ENCODE measurements around the gene PPP1R1A.
A peak's percentile ranks its signal among the peaks of the same experiment; 100 is the strongest.

The PPP1R1A gene

GRCh38 chr12:54569995-54570528 is 18.4 kb downstream of the PPP1R1A start:
- Mint-ChIP-seq H3K4me3 (no peak overlapping the region), H3K36me3 (peaks cover 5% of the 10 kb centered on the region), H3K27ac (no peak overlapping the region), H3K9me3 (ENCODE audit: low read depth) (no peaks in the 10 kb centered on the region), H3K27me3 (no peaks in the 10 kb centered on the region), H3K4me1 (ENCODE audit: low read depth) (no peaks in the 10 kb centered on the region)

- Mint-ChIP-seq H3K4me1 (ENCODE audit: low read depth) (no peaks in the 10 kb centered on the region), H3K27me3 (no peaks in the 10 kb centered on the region), H3K27ac (no peak overlapping the region), H3K4me3 (no peak overlapping the region), H3K36me3 (peaks cover 2% of the 10 kb centered on the region), H3K9me3 (ENCODE audit: low read depth) (no peaks in the 10 kb centered on the region)
These were observed 19.4 kb downstream of the PPP1R1A start for GRCh38 chr12:54569072-54569471.

GRCh38 chr12:54566792-54567191 is 21.7 kb downstream of the PPP1R1A start:
- Mint-ChIP-seq H3K36me3 (no peaks in the 10 kb centered on the region), H3K27me3 (no peaks in the 10 kb centered on the region), H3K4me3 (no peak overlapping the region), H3K9me3 (ENCODE audit: low read depth) (no peaks in the 10 kb centered on the region), H3K27ac (no peak overlapping the region), H3K4me1 (ENCODE audit: low read depth) (peaks cover 3% of the 10 kb centered on the region)

GRCh38 chr12:54565986-54566544 is 22.4 kb downstream of the PPP1R1A start:
- H3K4me3 Mint-ChIP-seq: no peak overlapping the region
- H3K4me1 Mint-ChIP-seq (ENCODE audit: low read depth): peaks cover 8% of the 10 kb centered on the region
- no peaks in the 10 kb centered on the region for H3K36me3 Mint-ChIP-seq
- H3K9me3 Mint-ChIP-seq (ENCODE audit: low read depth): no peaks in the 10 kb centered on the region
- H3K27ac Mint-ChIP-seq: no peak overlapping the region
- no peaks in the 10 kb centered on the region for H3K27me3 Mint-ChIP-seq

- Mint-ChIP-seq H3K36me3 (no peaks in the 10 kb centered on the region), H3K27ac (no peak overlapping the region), H3K4me3 (no peak overlapping the region), H3K4me1 (ENCODE audit: low read depth) (peaks cover 14% of the 10 kb centered on the region), H3K27me3 (no peaks in the 10 kb centered on the region), H3K9me3 (ENCODE audit: low read depth) (no peaks in the 10 kb centered on the region)
These were observed 23.0 kb downstream of the PPP1R1A start for GRCh38 chr12:54565310-54565985.

- H3K4me1 Mint-ChIP-seq (ENCODE audit: low read depth): peaks cover 21% of the 10 kb centered on the region
- H3K27ac Mint-ChIP-seq: no peak overlapping the region
- H3K4me3 Mint-ChIP-seq: no peak overlapping the region
- H3K36me3 Mint-ChIP-seq: no peaks in the 10 kb centered on the region
- H3K27me3 Mint-ChIP-seq: no peaks in the 10 kb centered on the region
- no peaks in the 10 kb centered on the region for H3K9me3 Mint-ChIP-seq (ENCODE audit: low read depth)
These were observed 23.7 kb downstream of the PPP1R1A start for GRCh38 chr12:54564768-54565167.

GRCh38 chr12:54563787-54564186 is 24.7 kb downstream of the PPP1R1A start:
- no peaks in the 10 kb centered on the region for H3K27me3 Mint-ChIP-seq
- H3K9me3 Mint-ChIP-seq (ENCODE audit: low read depth): no peaks in the 10 kb centered on the region
- H3K36me3 Mint-ChIP-seq: no peaks in the 10 kb centered on the region
- H3K4me3 Mint-ChIP-seq: no peak overlapping the region
- no peak overlapping the region for H3K27ac Mint-ChIP-seq
- H3K4me1 Mint-ChIP-seq (ENCODE audit: low read depth): peaks cover 22% of the 10 kb centered on the region

- Mint-ChIP-seq H3K4me3 (no peak overlapping the region), H3K9me3 (ENCODE audit: low read depth) (no peaks in the 10 kb centered on the region), H3K27ac (no peak overlapping the region), H3K4me1 (ENCODE audit: low read depth) (peaks cover 22% of the 10 kb centered on the region), H3K36me3 (no peaks in the 10 kb centered on the region), H3K27me3 (no peaks in the 10 kb centered on the region)
These were observed 25.6 kb downstream of the PPP1R1A start for GRCh38 chr12:54562750-54563356.

- H3K4me3 Mint-ChIP-seq: peak overlapping the region; percentile 93
- H3K36me3 Mint-ChIP-seq: no peaks in the 10 kb centered on the region
- no peaks in the 10 kb centered on the region for H3K27me3 Mint-ChIP-seq
- H3K27ac Mint-ChIP-seq: peak overlapping the region; percentile 91
- no peaks in the 10 kb centered on the region for H3K9me3 Mint-ChIP-seq (ENCODE audit: low read depth)
- peaks cover 22% of the 10 kb centered on the region for H3K4me1 Mint-ChIP-seq (ENCODE audit: low read depth)
These were observed 27.3 kb downstream of the PPP1R1A start for GRCh38 chr12:54561164-54561563.

GRCh38 chr12:54560374-54560858 is 28.0 kb downstream of the PPP1R1A start:
- Mint-ChIP-seq H3K4me3 (peak overlapping the region; percentile 93), H3K9me3 (ENCODE audit: low read depth) (no peaks in the 10 kb centered on the region)

GRCh38 chr12:54558759-54559158 is 29.7 kb downstream of the PPP1R1A start:
- Mint-ChIP-seq H3K4me3 (no peak overlapping the region), H3K4me1 (ENCODE audit: low read depth) (peaks cover 22% of the 10 kb centered on the region), H3K27ac (no peak overlapping the region), H3K36me3 (peaks cover 2% of the 10 kb centered on the region), H3K9me3 (ENCODE audit: low read depth) (no peaks in the 10 kb centered on the region), H3K27me3 (no peaks in the 10 kb centered on the region)

More at GRCh38 chr12:54560374-54560858, 28.0 kb downstream of the PPP1R1A start:
- peak overlapping the region; percentile 91 for H3K27ac Mint-ChIP-seq
- no peaks in the 10 kb centered on the region for H3K27me3 Mint-ChIP-seq
- no peaks in the 10 kb centered on the region for H3K36me3 Mint-ChIP-seq
- H3K4me1 Mint-ChIP-seq (ENCODE audit: low read depth): peaks cover 22% of the 10 kb centered on the region

GRCh38 chr12:54558311-54558710 is 30.1 kb downstream of the PPP1R1A start:
- Mint-ChIP-seq H3K36me3 (peaks cover 6% of the 10 kb centered on the region), H3K9me3 (ENCODE audit: low read depth) (no peaks in the 10 kb centered on the region), H3K4me1 (ENCODE audit: low read depth) (peaks cover 22% of the 10 kb centered on the region), H3K27ac (no peak overlapping the region), H3K27me3 (no peaks in the 10 kb centered on the region), H3K4me3 (no peak overlapping the region)

- Mint-ChIP-seq H3K4me1 (ENCODE audit: low read depth) (peaks cover 10% of the 10 kb centered on the region), H3K36me3 (peaks cover 6% of the 10 kb centered on the region)
These were observed 32.7 kb downstream of the PPP1R1A start for GRCh38 chr12:54555670-54556257.

GRCh38 chr12:54549774-54550451 is 38.5 kb downstream of the PPP1R1A start:
- peak overlapping the region; percentile 71 for H3K27ac Mint-ChIP-seq
- no peaks in the 10 kb centered on the region for H3K9me3 Mint-ChIP-seq (ENCODE audit: low read depth)
- peaks cover 6% of the 10 kb centered on the region for H3K36me3 Mint-ChIP-seq
- H3K4me3 Mint-ChIP-seq: peak overlapping the region; percentile 89
- no peaks in the 10 kb centered on the region for H3K27me3 Mint-ChIP-seq
- H3K4me1 Mint-ChIP-seq (ENCODE audit: low read depth): peaks cover 26% of the 10 kb centered on the region

More at GRCh38 chr12:54555670-54556257, 32.7 kb downstream of the PPP1R1A start:
- no peak overlapping the region for H3K4me3 Mint-ChIP-seq
- no peaks in the 10 kb centered on the region for H3K9me3 Mint-ChIP-seq (ENCODE audit: low read depth)
- H3K27me3 Mint-ChIP-seq: no peaks in the 10 kb centered on the region
- no peak overlapping the region for H3K27ac Mint-ChIP-seq
